Measurements from ENCODE around the gene VWA3B.

DNA sequence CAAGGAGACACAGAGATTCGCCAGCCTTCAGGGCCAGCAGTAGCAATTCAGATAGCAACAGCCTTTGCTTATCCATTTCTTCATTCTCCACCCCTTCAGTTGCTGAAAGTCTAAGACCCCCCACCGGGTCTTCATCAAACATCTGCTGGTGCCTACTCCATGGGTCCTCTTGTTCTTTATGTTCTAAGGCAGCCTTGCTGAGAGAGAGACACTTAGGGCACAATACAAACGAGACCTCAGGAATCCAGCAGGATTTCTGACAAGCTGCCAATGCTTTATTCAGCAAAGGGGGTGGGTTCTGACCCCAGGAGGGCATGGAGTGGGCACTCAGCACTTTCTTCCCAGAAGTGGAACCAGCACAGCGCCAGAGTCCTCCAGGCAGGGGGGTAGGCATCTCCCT lies 223.0 kb downstream of the VWA3B start:
- TF ChIP-seq, protein P1, sequence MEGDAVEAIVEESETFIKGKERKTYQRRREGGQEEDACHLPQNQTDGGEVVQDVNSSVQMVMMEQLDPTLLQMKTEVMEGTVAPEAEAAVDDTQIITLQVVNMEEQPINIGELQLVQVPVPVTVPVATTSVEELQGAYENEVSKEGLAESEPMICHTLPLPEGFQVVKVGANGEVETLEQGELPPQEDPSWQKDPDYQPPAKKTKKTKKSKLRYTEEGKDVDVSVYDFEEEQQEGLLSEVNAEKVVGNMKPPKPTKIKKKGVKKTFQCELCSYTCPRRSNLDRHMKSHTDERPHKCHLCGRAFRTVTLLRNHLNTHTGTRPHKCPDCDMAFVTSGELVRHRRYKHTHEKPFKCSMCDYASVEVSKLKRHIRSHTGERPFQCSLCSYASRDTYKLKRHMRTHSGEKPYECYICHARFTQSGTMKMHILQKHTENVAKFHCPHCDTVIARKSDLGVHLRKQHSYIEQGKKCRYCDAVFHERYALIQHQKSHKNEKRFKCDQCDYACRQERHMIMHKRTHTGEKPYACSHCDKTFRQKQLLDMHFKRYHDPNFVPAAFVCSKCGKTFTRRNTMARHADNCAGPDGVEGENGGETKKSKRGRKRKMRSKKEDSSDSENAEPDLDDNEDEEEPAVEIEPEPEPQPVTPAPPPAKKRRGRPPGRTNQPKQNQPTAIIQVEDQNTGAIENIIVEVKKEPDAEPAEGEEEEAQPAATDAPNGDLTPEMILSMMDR (IDR thresholded peaks at IDR 0.05) = no peak
- no peak for TF ChIP-seq POLR2A (IDR thresholded peaks at IDR 0.05)
- no peak for TF ChIP-seq POLR2AphosphoS5 (IDR thresholded peaks at IDR 0.05)

Data from prostate gland (tissue), 2 donors.